Kidney (tissue), 14 donors: ENCODE data around the gene KSR1. TPM values are rescaled to one million over a fixed set of nuclear protein-coding genes. Genes with fewer than 3 reads are reported as not detected.

ENCODE experiments used
- DNase-seq, 5 donors: peaks; one replicate each; pipeline ENCODE4 v3.0.0-alpha.2; 2013 to 2020
- FAIRE-seq: peaks from 2 replicates; lab custom pipeline; 2012; peaks lifted over from hg19 to GRCh38; lab: Jason Lieb, UNC
- H3K27ac ChIP-seq, 2 donors: one replicate each; pipeline ENCODE4 v1.7.0; 2013; ENCODE audit warnings: low read depth in 2 of 2, low read length in 2 of 2, inconsistent platforms in 1 of 2
- H3K27me3 ChIP-seq: one replicate; pipeline ENCODE4 v1.7.1; 2013; ENCODE audit warnings: low read length, inconsistent platforms; ENCODE audit not compliant: control insufficient read depth, insufficient read depth
- H3K36me3 ChIP-seq, 3 donors: one replicate each; pipeline versions ENCODE4 v1.7.0 to v1.7.1; 2013; ENCODE audit warnings: low read length in 3 of 3, control low read depth in 1 of 3, inconsistent platforms in 1 of 3; ENCODE audit not compliant: insufficient read depth in 3 of 3, control insufficient read depth in 2 of 3
- H3K4me1 ChIP-seq, 3 donors: one replicate each; pipeline versions ENCODE4 v1.7.0 to v1.7.1; 2013; ENCODE audit warnings: low read length in 3 of 3, inconsistent platforms in 1 of 3, low read depth in 1 of 3; ENCODE audit not compliant: control insufficient read depth in 2 of 3, insufficient read depth in 2 of 3
- H3K4me3 ChIP-seq, 3 donors: one replicate each; pipeline versions ENCODE4 v1.7.0 to v1.8.1; 2013; ENCODE audit warnings: low read length in 3 of 3, control low read depth in 1 of 3, inconsistent platforms in 1 of 3
- H3K9ac ChIP-seq, 3 donors: one replicate each; pipeline versions ENCODE4 v1.7.0 to v1.7.1; 2013; ENCODE audit warnings: low read length in 3 of 3, control low read depth in 1 of 3, inconsistent platforms in 1 of 3
- H3K9me3 ChIP-seq, 3 donors: one replicate each; pipeline versions ENCODE4 v1.7.0 to v1.7.1; 2013; ENCODE audit warnings: low read length in 3 of 3, control low read depth in 1 of 3, inconsistent platforms in 1 of 3; ENCODE audit not compliant: control insufficient read depth in 2 of 3, insufficient read depth in 1 of 3
- intact Hi-C: fragments of 100-400 bp; cut with DNase I; formaldehyde crosslinking; loops from one replicate; pipeline ENCODE4 v1.11.1; 2022
- polyA plus RNA-seq: library from polyadenylated mRNA; stranded (reverse); fragments of 350-450 nt; fragmentation: Illumina TruSeq; extraction: RNeasy Lipid Tissue Mini Kit (QIAGEN cat#74804); gene quantifications from one replicate; pipeline ENCODE4 v1.2.3, GENCODE V29; 2014; ENCODE audit warnings: low read depth, low replicate concordance; ENCODE audit not compliant: insufficient read depth
- total RNA-seq: library from RNA; stranded (reverse); fragmentation: NEBNext Ultra II Directional; extraction: Animal tissue kit (Norgen Biotek cat#: 25700); gene quantifications from one replicate; pipeline ENCODE4 v1.2.1, GENCODE V29; 2021
- TF ChIP-seq, protein P1 (sequence below): IDR thresholded peaks from 3 replicates; pipeline ENCODE4 v1.5.1; 2012; ENCODE audit warnings: mild to moderate bottlenecking, moderate library complexity, borderline replicate concordance; ENCODE audit not compliant: insufficient read depth; ENCODE audit errors: extremely low read depth
- donor health status: control.
- donor health status: control.
- donor health status: control.
- donor health status: control.
- donor health status: control.
- donor health status: DM: yes; HTN: yes; CAD: no.
- donor health status: Normal renal cell carcinoma (clear cell type).

The KSR1 gene
- total and polyA plus RNA-seq, 2 donors from 2014 or later, result 11.7 to 97.3 TPM

DNA sequence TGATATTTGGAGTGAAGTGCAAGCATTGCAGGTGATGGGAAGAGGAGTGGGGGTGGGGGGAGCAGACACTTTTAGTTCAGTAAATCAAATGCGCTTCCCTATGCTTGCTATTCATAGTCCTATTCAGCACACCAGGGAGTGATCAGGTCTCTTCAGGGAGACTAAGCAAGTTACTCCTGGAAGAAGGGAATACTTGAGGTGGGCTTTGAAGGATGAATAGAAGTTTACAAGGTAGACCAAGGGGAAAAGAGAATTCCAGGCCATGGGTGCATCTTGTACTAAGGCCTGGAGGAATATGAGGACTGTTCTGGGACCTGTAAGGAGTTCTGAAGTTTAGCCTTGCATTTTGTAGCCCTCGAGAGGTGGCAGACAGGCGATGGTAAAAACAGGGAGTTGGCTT lies 134.6 kb downstream of the KSR1 start:
- intact Hi-C loops, result loop anchor here (10.0 kb wide), 1 partner anchor 226 kb away; no protein-coding TSS in a partner anchor

DNA sequence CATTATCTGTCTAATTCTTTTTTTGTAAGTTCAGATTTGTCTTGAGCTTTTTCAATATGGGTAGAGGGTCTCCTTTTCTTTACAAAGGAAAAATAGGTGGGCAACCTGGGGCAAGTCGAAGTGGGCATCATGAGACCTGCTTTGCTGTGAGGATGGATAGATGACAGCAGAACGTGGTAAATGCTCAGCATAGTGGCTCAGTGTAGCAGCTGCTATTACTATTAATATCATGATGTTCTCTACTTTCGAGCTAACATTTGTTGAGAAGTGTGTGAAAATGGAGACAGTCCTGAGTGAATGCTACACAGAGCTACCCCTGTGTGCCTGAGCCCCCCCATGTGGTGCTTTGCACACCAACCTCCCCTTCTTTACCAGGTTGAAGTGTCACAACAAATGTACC lies 135.7 kb downstream of the KSR1 start:
- H3K27me3 ChIP-seq, result no peaks in the 10 kb centered on the region
- H3K9me3 ChIP-seq, result no peaks in the 10 kb centered on the region
- no peak for FAIRE-seq
- H3K27ac ChIP-seq, result no peak overlapping the region
- TF ChIP-seq, protein P1, sequence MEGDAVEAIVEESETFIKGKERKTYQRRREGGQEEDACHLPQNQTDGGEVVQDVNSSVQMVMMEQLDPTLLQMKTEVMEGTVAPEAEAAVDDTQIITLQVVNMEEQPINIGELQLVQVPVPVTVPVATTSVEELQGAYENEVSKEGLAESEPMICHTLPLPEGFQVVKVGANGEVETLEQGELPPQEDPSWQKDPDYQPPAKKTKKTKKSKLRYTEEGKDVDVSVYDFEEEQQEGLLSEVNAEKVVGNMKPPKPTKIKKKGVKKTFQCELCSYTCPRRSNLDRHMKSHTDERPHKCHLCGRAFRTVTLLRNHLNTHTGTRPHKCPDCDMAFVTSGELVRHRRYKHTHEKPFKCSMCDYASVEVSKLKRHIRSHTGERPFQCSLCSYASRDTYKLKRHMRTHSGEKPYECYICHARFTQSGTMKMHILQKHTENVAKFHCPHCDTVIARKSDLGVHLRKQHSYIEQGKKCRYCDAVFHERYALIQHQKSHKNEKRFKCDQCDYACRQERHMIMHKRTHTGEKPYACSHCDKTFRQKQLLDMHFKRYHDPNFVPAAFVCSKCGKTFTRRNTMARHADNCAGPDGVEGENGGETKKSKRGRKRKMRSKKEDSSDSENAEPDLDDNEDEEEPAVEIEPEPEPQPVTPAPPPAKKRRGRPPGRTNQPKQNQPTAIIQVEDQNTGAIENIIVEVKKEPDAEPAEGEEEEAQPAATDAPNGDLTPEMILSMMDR, result no peak
- peaks cover 0 to 24% (median 7%) of the 10 kb centered on the region in 3 donors for H3K36me3 ChIP-seq
- peaks cover 0 to 6% (median 3%) of the 10 kb centered on the region in 3 donors for H3K4me1 ChIP-seq
- no peak overlapping the region for H3K9ac ChIP-seq
- intact Hi-C loops, result loop anchor here (10.0 kb wide), 1 partner anchor 227 kb away; no protein-coding TSS in a partner anchor
- DNase-seq, result no peak
- H3K4me3 ChIP-seq, result no peak overlapping the region

More for the DNA sequence above, 134.6 kb downstream of the KSR1 start:
- peaks cover 0 to 20% (median 7%) of the 10 kb centered on the region in 3 donors for H3K36me3 ChIP-seq
- no peaks in the 10 kb centered on the region for H3K9me3 ChIP-seq
- no peak overlapping the region for H3K4me3 ChIP-seq
- TF ChIP-seq, protein P1, result no peak
- no peak overlapping the region for H3K9ac ChIP-seq
- H3K27me3 ChIP-seq, result no peaks in the 10 kb centered on the region
- peaks cover 0 to 6% (median 3%) of the 10 kb centered on the region in 3 donors for H3K4me1 ChIP-seq
- FAIRE-seq (no peak), DNase-seq (no peak)
- no peak overlapping the region for H3K27ac ChIP-seq

DNA sequence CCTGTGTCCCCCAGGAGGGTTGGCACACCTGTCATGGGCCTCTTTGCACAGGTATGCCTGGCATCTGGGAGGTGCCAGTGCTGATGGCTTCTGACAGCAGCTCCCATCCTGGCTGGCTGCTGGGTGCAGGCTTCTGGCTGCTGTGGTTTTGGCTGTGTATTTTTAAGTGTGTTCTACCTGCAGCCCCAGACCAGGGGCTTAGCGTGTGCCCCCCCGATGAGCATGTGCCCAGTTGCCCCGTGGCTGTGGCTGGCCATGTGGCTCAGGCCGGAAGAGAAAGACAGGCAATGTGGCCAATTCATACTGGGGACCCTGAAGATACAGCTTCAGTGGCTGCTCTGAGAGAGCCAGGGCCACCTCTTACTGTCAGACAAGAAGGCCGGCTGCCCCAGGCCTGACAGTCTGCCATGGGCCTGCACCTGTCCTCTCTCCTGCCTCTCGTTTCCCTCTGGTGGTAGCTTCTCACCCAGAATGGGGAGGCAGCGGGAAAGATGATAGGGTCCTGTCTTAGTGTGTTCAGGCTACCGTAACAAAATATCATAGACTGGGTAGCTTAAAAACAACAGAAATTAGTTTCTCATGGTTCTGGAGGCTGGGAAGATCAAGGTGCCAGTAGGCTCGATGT lies 137.1 kb downstream of the KSR1 start:
- no peak overlapping the region for H3K27ac ChIP-seq
- no peaks in the 10 kb centered on the region for H3K27me3 ChIP-seq
- peaks cover 0 to 6% (median 3%) of the 10 kb centered on the region in 3 donors for H3K4me1 ChIP-seq
- TF ChIP-seq, protein P1, result no peak
- no peaks in the 10 kb centered on the region for H3K9me3 ChIP-seq
- no peak for DNase-seq
- FAIRE-seq, result no peak
- intact Hi-C loops, result loop anchor here (10.0 kb wide), 1 partner anchor 229 kb away; no protein-coding TSS in a partner anchor
- H3K36me3 ChIP-seq, result peaks cover 0 to 19% (median 7%) of the 10 kb centered on the region in 3 donors
- no peak overlapping the region for H3K9ac ChIP-seq
- no peak overlapping the region for H3K4me3 ChIP-seq
